H1 (cell line): ENCODE measurements around the gene PTCHD1. TPM values are rescaled to one million over a fixed set of nuclear protein-coding genes. Genes with fewer than 3 reads are reported as not detected.

Experiments used
- CTCF ChIA-PET: fragments of 300-600 bp; sonication (Branson Sonifier 250); formaldehyde crosslinking; loops from one replicate; lab custom pipeline; 2021; ENCODE audit not compliant: partially characterized antibody; lab: Charles Lee
- POLR2A ChIA-PET: fragments of 300-600 bp; sonication (Branson Sonifier 250); formaldehyde crosslinking; loops from one replicate; lab custom pipeline; 2021; ENCODE audit warnings: inconsistent platforms; ENCODE audit not compliant: partially characterized antibody; lab: Charles Lee
- DNase-seq, 2 experiments: peaks; one replicate each; pipeline versions ENCODE4 v3.0.0 to v3.0.0-alpha.2; 2010 to 2022; ENCODE audit warnings: low spot score in 2 of 2, low read depth in 1 of 2, mixed read lengths in 1 of 2
- FAIRE-seq: peaks from 2 replicates; lab custom pipeline; 2011; peaks lifted over from hg19 to GRCh38; lab: Jason Lieb, UNC
- H2AFZ ChIP-seq: 2 replicates; pipeline ENCODE4 v1.8.1; 2012; ENCODE audit warnings: low read length, inconsistent platforms
- H2AK5ac ChIP-seq: 2 replicates; pipeline ENCODE4 v1.6.1; 2013; ENCODE audit warnings: low read depth, low read length
- H2BK120ac ChIP-seq: replicated peaks from 2 replicates; pipeline ENCODE3; 2013; ENCODE audit warnings: low read depth, low read length, inconsistent platforms
- H2BK12ac ChIP-seq: 2 replicates; pipeline ENCODE4 v1.6.1; 2013; ENCODE audit warnings: low read depth, low read length
- H2BK15ac ChIP-seq: 2 replicates; pipeline ENCODE4 v1.6.1; 2013; ENCODE audit warnings: low read length
- H2BK20ac ChIP-seq: 2 replicates; pipeline ENCODE4 v1.6.1; 2013; ENCODE audit warnings: low read length
- H2BK5ac ChIP-seq: 2 replicates; pipeline ENCODE4 v1.6.1; 2013; ENCODE audit warnings: low read depth, low read length
- H3K14ac ChIP-seq: 2 replicates; pipeline ENCODE4 v1.6.1; 2013; ENCODE audit warnings: inconsistent platforms; ENCODE audit not compliant: insufficient read length
- H3K18ac ChIP-seq: 2 replicates; pipeline ENCODE4 v1.6.1; 2013; ENCODE audit warnings: low read length; ENCODE audit errors: extremely low read depth
- H3K23ac ChIP-seq: 2 replicates; pipeline ENCODE4 v1.6.1; 2013; ENCODE audit warnings: inconsistent platforms; ENCODE audit not compliant: insufficient read length
- H3K23me2 ChIP-seq: 2 replicates; pipeline ENCODE4 v1.6.1; 2013; ENCODE audit warnings: low read depth, low read length
- H3K27ac ChIP-seq: 2 replicates; pipeline ENCODE4 v1.6.1; 2011; ENCODE audit warnings: low read depth, low read length, inconsistent platforms
- H3K27me3 ChIP-seq, 4 experiments: replicated peaks in 1 of 4; 1 replicate in 1 of 4; 2 replicates in 3 of 4; pipeline versions ENCODE4 v1.6.1 to v1.8.1; 2011 to 2013; ENCODE audit warnings: low read length in 3 of 4, mild to moderate bottlenecking in 3 of 4, inconsistent platforms in 2 of 4, mixed read lengths in 2 of 4, moderate library complexity in 1 of 4; ENCODE audit not compliant: control insufficient read depth in 3 of 4, insufficient read depth in 3 of 4; ENCODE audit errors: extremely low read depth in 1 of 4
- H3K36me3 ChIP-seq, 4 experiments: 2 replicates each; pipeline versions ENCODE4 v1.6.1 to v1.8.1; 2011 to 2013; ENCODE audit warnings: mild to moderate bottlenecking in 4 of 4, low read length in 3 of 4, moderate library complexity in 2 of 4, control low read depth in 1 of 4, inconsistent platforms in 1 of 4; ENCODE audit not compliant: insufficient read depth in 4 of 4, control insufficient read depth in 2 of 4
- H3K4ac ChIP-seq: replicated peaks from 2 replicates; pipeline ENCODE3; 2013; ENCODE audit warnings: low read length, low read depth, mixed read lengths, inconsistent platforms; ENCODE audit not compliant: insufficient read length
- H3K4me1 ChIP-seq, 4 experiments: replicated peaks in 1 of 4; 1 replicate in 1 of 4; 2 replicates in 3 of 4; pipeline versions ENCODE4 v1.6.1 to v1.8.1; 2011 to 2013; ENCODE audit warnings: low read length in 3 of 4, inconsistent platforms in 2 of 4, mixed read lengths in 1 of 4; ENCODE audit not compliant: insufficient read depth in 4 of 4, control insufficient read depth in 3 of 4
- H3K4me2 ChIP-seq, 2 experiments: 2 replicates each; pipeline versions ENCODE4 v1.6.1 to v1.8.1; 2011 to 2013; ENCODE audit warnings: low read depth in 2 of 2, low read length in 2 of 2, control low read depth in 1 of 2, inconsistent platforms in 1 of 2, mild to moderate bottlenecking in 1 of 2; ENCODE audit not compliant: insufficient read depth in 1 of 2
- H3K4me3 ChIP-seq, 4 experiments: fragments of 200-600, 300-600 bp in 1 of 4; sonication (generic), shearing (Covaris generic), sonication (Bioruptor Twin) in 1 of 4; 2 replicates each; pipeline versions ENCODE4 v1.5.1 to v1.8.1; 2011 to 2016; ENCODE audit warnings: low read length in 4 of 4, low read depth in 3 of 4, control low read depth in 2 of 4, inconsistent platforms in 2 of 4, mild to moderate bottlenecking in 2 of 4, mixed read lengths in 1 of 4, moderate library complexity in 1 of 4; ENCODE audit not compliant: insufficient read depth in 2 of 4; ENCODE audit errors: extremely low read depth in 1 of 4
- H3K56ac ChIP-seq: replicated peaks from 2 replicates; pipeline ENCODE3; 2013; ENCODE audit warnings: low read depth, mild to moderate bottlenecking, mixed read lengths, low read length, inconsistent platforms; ENCODE audit not compliant: insufficient read length
- H3K79me1 ChIP-seq: 2 replicates; pipeline ENCODE4 v1.6.1; 2013; ENCODE audit warnings: low read depth, low read length, control low read depth
- H3K79me2 ChIP-seq, 2 experiments: 2 replicates each; pipeline versions ENCODE4 v1.6.1 to v1.8.1; 2012 to 2013; ENCODE audit warnings: low read length in 2 of 2, mild to moderate bottlenecking in 2 of 2, inconsistent platforms in 1 of 2; ENCODE audit not compliant: insufficient read depth in 2 of 2, control insufficient read depth in 1 of 2
- H3K9ac ChIP-seq, 4 experiments: replicated peaks in 1 of 4; 1 replicate in 1 of 4; 2 replicates in 3 of 4; pipeline versions ENCODE4 v1.6.1 to v1.8.1; 2011 to 2013; ENCODE audit warnings: low read depth in 3 of 4, low read length in 3 of 4, control low read depth in 2 of 4, mild to moderate bottlenecking in 2 of 4, moderate library complexity in 2 of 4, inconsistent platforms in 1 of 4; ENCODE audit errors: extremely low read depth in 1 of 4
- H3K9me3 ChIP-seq, 2 experiments: 2 replicates each; pipeline versions ENCODE4 v1.6.1 to v1.8.1; 2012 to 2013; ENCODE audit warnings: mild to moderate bottlenecking in 2 of 2, moderate library complexity in 2 of 2, control low read depth in 1 of 2, inconsistent platforms in 1 of 2, low read depth in 1 of 2, low read length in 1 of 2, mixed read lengths in 1 of 2; ENCODE audit not compliant: insufficient read depth in 2 of 2
- H4K20me1 ChIP-seq, 2 experiments: replicated peaks in 1 of 2; 2 replicates each; pipeline versions ENCODE3 to v1.8.1; 2011 to 2013; ENCODE audit warnings: inconsistent platforms in 2 of 2, low read length in 2 of 2, mild to moderate bottlenecking in 1 of 2; ENCODE audit not compliant: insufficient read depth in 2 of 2, control insufficient read depth in 1 of 2
- H4K5ac ChIP-seq: 2 replicates; pipeline ENCODE4 v1.6.1; 2013; ENCODE audit warnings: low read length, low read depth, mixed read lengths, inconsistent platforms; ENCODE audit not compliant: insufficient read length
- H4K8ac ChIP-seq: 2 replicates; pipeline ENCODE4 v1.8.0; 2013; ENCODE audit warnings: mild to moderate bottlenecking, moderate library complexity, low read length, inconsistent platforms; ENCODE audit not compliant: insufficient read depth; ENCODE audit errors: extremely low read depth
- H4K91ac ChIP-seq: replicated peaks from 2 replicates; pipeline ENCODE3; 2013; ENCODE audit warnings: low read length, mixed read lengths, inconsistent platforms; ENCODE audit not compliant: insufficient read length
- ATF2 ChIP-seq: IDR thresholded peaks from 2 replicates; pipeline ENCODE4 v1.6.1; 2012; ENCODE audit warnings: low read length, inconsistent platforms
- SP2 ChIP-seq: IDR thresholded peaks from 2 replicates; pipeline ENCODE4 v1.6.1; 2012; ENCODE audit warnings: mild to moderate bottlenecking, low read length, inconsistent platforms
- WGBS, 2 experiments: shearing (Covaris generic) in 1 of 2; methylation state at CpG; one replicate each; pipeline versions ENCODE4 v1.1.6 to v1.1.7; 2013 to 2015; ENCODE audit warnings: low lambda C conversion rate in 2 of 2, mixed read lengths in 2 of 2, inconsistent platforms in 1 of 2, low coverage in 1 of 2, missing lambda C conversion rate in 1 of 2; ENCODE audit not compliant: insufficient replicate concordance in 2 of 2, insufficient coverage in 1 of 2, insufficient read length in 1 of 2; ENCODE audit errors: extremely low coverage in 1 of 2, missing lambda C conversion rate in 1 of 2; 5-methylcytosine and 5-hydroxymethylcytosine counted together
- polyA plus RNA-seq, 7 experiments: library from polyadenylated mRNA; depleted of rRNA in 3 of 7; stranded (reverse) in 5 of 7; unstranded in 2 of 7; fragments of >200 nt in 5 of 7; fragments of 200-250 nt in 2 of 7; gene quantifications; 1 replicate in 5 of 7; 2 replicates in 1 of 7; 4 replicates in 1 of 7; pipeline versions ENCODE4 v1.2.1 to v1.2.3, GENCODE V29; 2011 to 2013; ENCODE audit warnings: missing spikeins in 2 of 7, mixed read lengths in 2 of 7
- total RNA-seq: library from RNA; stranded (reverse); fragmentation: NEBNext Ultra II Directional; extraction: Animal tissue kit (Norgen Biotek cat#: 25700); gene quantifications from 2 replicates; pipeline ENCODE4 v1.2.1, GENCODE V29; 2021

PTCHD1 gene
- total and polyA plus RNA-seq, 2 of the 8 experiments (the other 6 are each of a cell fraction or from before 2014, with no cell fraction given) = 0.53 to 2.4 TPM

DNA sequence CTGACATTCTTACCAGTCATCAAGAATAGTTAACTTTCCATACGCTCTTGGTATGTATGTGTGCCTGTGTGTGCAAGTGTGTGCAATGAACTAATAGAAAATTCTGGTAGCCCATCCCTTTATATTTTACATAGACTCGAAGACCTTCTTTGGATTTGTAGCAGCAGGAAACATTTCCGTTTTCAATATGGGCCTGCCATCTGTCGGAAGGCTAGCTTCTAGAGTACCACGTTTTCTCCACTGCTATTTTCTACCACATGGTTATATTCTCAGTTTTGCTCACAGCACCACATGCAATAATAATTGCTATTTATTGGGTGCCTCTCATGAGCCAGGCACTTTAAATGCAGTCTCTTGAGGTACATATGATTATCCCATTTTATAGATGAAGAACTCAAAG is 47.9 kb upstream of the PTCHD1 start:
- Histone ChIP-seq H4K20me1 (no peaks in the 10 kb centered on the region), H2BK5ac (no peak overlapping the region), H3K4me1 (peaks cover 0 to 4% (median 0%) of the 10 kb centered on the region in 4 experiments; a peak in 1 of 7 replicates), H2BK120ac (no peak overlapping the region), H4K8ac (no peak overlapping the region), H2BK20ac (no peak overlapping the region), H3K23me2 (no peaks in the 10 kb centered on the region), H3K9me3 (no peaks in the 10 kb centered on the region), H3K4me3 (no peak overlapping the region), H3K79me2 (no peaks in the 10 kb centered on the region), H4K91ac (no peak overlapping the region), H3K9ac (no peak overlapping the region), H4K5ac (no peak overlapping the region), H3K23ac (no peak overlapping the region), H2BK15ac (no peak overlapping the region), H2BK12ac (no peak overlapping the region), H3K56ac (no peak overlapping the region), H3K36me3 (no peaks in the 10 kb centered on the region), H3K18ac (no peak overlapping the region), H3K27me3 (no peaks in the 10 kb centered on the region), H3K27ac (no peak overlapping the region), H3K79me1 (no peaks in the 10 kb centered on the region), H3K4me2 (no peak overlapping the region), H3K14ac (no peak overlapping the region), H2AFZ (no peak overlapping the region), H2AK5ac (no peak overlapping the region), H3K4ac (no peak overlapping the region)
- DNase-seq (no peak), FAIRE-seq (no peak)
- CTCF ChIA-PET = interaction anchor here (1.1 kb wide), 1 partner anchor 31 kb away, joined by 3 read pairs; no protein-coding TSS in a partner anchor
- 90% methylated on average over 5 of the region's 5 CpGs; no CpG with 5 or more reads in 1 of the 2 experiments for WGBS, 2 experiments
- POLR2A ChIA-PET = no interaction called here
- TF ChIP-seq SP2 = no peak
- no peak for TF ChIP-seq ATF2
